K562 treated with DMSO at 1 percent for 12 hours (cell line): ENCODE measurements around the gene NXPE4. TPM values are rescaled to one million over a fixed set of nuclear protein-coding genes. Genes with fewer than 3 reads are reported as not detected.

Experiments used
- total RNA-seq: library from RNA; unstranded; fragments of 300-600 nt; gene quantifications from 2 replicates; pipeline ENCODE4 v1.2.3, GENCODE V29; 2022; ENCODE audit not compliant: insufficient read depth

The NXPE4 gene
- total RNA-seq: not detected in 2 replicates

GRCh38 chr11:114595571-114595970, at the start of gene NXPE4:
NXPE4 (minus strand) TSS chr11:114595786; CDS start chr11:114594759, 1,027 bp downstream.

GRCh38 chr11:114559425-114560310, 35.9 kb downstream of the NXPE4 start, which contains the start of gene NXPE1:
NXPE1 (minus strand) TSS chr11:114559881; CDS start chr11:114551201, 8,680 bp downstream.

Other genes with a start within 250 kb of the NXPE4 start
- 3.3 and 7.3 TPM in 2 replicates for gene C11orf71, start 195.3 kb downstream of the NXPE4 start, total RNA-seq
- gene RBM7, start 195.1 kb downstream of the NXPE4 start, total RNA-seq: 7.4 and 20.6 TPM in 2 replicates
- gene REXO2, start 156.3 kb downstream of the NXPE4 start, total RNA-seq: 82.9 and 92.6 TPM in 2 replicates
- not detected in 2 replicates for gene NXPE1, start 35.9 kb downstream of the NXPE4 start, total RNA-seq
- not detected in 2 replicates for gene NXPE2, start 82.7 kb upstream of the NXPE4 start, total RNA-seq